GM12801 (cell line): Measurements from ENCODE around the gene MOB3B.

Experiments
- CTCF ChIP-seq: IDR thresholded peaks from one replicate; pipeline ENCODE4 v1.5.1; 2011; ENCODE audit warnings: control low read depth; ENCODE audit not compliant: insufficient read length; ENCODE audit errors: extremely low read depth

MOB3B gene

DNA sequence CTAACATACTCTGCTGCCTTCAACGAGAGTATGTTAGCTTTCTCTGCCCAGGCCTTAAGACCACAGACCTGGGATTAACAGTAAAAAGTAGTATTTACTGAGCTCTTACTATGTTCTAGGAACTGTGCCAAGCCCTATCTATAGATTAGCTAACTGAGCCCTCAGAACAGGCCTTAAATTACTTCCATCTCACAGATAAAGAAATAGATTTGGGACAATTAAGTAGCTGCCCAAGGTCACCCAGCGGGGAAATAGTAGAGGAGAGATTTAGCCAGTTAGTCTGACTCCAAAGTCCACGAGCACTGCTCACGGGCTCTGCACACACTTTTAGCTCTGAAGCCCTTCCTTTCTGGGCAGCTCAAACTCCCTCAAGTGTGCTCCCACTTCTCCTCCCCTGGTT lies 168.1 kb downstream of the MOB3B start:
- no peak for TF ChIP-seq CTCF

- no peak for TF ChIP-seq CTCF
These were observed 169.9 kb downstream of the MOB3B start for GRCh38 chr9:27359763-27360162.

- TF ChIP-seq CTCF, result no peak
These were observed 171.6 kb downstream of the MOB3B start for GRCh38 chr9:27358007-27358406.

DNA sequence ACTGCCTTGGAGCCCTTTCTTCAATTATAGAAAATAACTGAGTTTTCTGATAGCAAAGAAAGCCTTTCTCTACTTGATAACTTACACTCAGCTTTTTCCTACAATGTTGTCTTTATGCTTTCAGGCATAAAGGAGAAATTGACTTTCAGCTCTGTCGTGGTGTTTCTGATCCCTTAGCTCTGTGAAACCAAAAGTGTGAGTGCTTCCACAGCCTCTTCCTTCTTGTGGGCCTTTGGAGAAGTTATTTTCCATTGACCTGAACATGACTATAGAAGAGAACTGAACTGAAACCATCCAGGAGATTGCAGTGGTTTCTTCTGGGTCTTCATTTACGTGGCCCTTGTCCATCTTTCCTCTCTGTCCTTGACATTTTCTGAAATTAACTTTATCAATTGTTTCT lies 173.2 kb downstream of the MOB3B start:
- no peak for TF ChIP-seq CTCF

DNA sequence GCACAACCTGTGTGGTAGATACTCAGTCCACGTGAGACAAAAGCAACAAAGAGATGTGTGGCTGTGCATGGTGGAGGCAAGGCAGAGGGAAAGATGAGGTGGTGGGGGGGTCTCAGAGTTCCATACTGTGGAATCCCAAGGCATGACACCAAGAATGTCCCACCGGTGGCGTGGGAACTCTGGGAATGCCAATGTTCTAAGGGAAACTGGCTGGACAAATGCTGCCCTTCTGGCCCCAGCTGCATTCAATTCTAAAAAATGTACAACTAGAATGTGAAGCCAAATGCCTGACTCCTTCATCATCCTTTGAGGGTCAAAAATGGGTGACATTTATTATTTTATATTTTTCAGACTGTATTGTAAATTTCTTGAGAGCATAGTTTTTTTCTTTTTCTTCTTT lies 174.4 kb downstream of the MOB3B start:
- TF ChIP-seq CTCF, result no peak

- TF ChIP-seq CTCF, result no peak
These were observed 176.0 kb downstream of the MOB3B start for GRCh38 chr9:27353474-27354229.

DNA sequence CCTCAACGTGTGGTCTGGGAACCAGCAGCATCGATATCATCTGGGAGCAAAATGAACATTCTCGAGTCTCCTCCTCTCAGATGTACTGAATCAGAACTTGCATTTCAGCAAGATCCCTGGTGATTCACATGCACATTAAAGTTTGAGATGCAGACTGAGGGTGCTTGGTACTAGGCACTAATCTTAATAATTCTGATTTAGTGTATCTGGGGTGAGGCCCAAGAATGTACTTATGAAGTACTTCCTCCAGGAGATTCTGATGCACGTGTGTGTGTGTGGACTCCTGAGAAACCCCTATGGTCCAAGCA lies 176.5 kb downstream of the MOB3B start:
- no peak for TF ChIP-seq CTCF
